ENCODE results near the gene KLHL8. TPM values are rescaled to one million over a fixed set of nuclear protein-coding genes. Genes with fewer than 3 reads are reported as not detected.

KLHL8 gene
- total RNA-seq, 2 donors from 2014 or later = 4.3 to 11.2 TPM

DNA sequence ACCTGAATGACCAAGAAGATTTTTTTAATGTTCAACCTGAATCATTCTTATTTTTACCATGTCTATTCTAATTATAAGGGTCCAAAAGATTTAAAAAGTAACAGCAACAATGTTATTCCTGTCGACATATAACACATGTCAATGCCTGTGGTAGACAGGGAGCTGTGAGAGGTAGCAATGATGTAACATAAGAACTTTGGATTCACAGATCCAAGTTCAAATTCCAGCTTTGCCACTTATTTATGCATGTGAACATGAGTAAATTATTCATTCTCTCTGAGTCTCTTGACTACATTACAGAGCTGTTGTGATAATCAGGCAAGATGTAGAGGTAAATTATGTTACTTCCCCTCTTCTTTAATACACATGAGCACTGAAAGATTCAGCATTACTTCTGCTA, 54.5 kb downstream of the KLHL8 start:
- H3K9me3 Mint-ChIP-seq = no peaks in the 10 kb centered on the region

DNA sequence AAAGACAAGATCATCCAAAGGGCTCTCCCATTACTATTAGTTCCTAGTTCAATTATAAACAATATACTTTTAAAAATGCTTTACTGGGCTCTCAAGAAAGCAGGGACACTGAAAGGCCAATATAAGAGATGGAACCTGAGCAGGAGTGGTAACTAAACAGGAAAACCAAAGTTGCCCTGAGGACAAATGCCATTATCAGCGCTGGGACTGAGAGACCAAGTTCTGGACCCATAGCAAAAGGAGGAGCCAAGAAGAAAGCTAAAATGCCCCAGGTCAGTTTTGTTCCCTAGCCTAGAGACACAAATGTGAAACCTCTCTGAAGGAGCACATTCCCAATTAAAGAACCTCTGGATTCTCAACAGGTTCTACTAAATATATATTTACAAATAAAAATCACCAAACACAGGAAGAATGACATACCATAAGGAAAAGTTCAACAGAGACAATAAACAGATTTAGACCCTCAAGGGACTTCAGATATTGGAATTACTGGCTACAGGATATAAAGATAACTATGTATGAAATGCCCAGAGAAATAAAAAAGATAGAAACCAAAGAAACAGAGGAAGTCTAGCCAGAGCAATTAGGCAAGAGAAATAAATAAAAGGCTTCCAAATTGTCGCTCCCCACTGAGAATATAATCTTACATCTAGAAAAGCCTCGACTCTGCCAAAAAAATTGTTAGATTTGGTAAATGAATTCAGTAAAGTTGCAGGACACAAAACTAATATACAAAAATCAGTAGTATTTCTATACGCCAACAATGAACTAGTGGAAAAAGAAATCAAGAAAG, 67.1 kb downstream of the KLHL8 start:
- Histone ChIP-seq H3K27ac (ENCODE audit: low read depth, low read length) (no peak overlapping the region), H3K36me3 (ENCODE audit: control insufficient read depth, insufficient read depth, low read length) (no peaks in the 10 kb centered on the region), H3K27me3 (ENCODE audit: control insufficient read depth, insufficient read depth, low read length, poor library complexity, severe bottlenecking) (no peaks in the 10 kb centered on the region), H3K4me3 (ENCODE audit: low read length) (no peak overlapping the region), H3K9me3 (ENCODE audit: control insufficient read depth, low read length) (no peaks in the 10 kb centered on the region), H3K9ac (ENCODE audit: extremely low read depth, low read length, poor library complexity, severe bottlenecking) (no peak overlapping the region), H3K4me1 (ENCODE audit: control insufficient read depth, insufficient read depth, low read length) (no peaks in the 10 kb centered on the region)
- 67 to 87% methylated on average over 1 to 3 of the region's 4 CpGs for WGBS, 2 experiments (ENCODE audit: insufficient coverage in 1 of 2, insufficient read length in 1 of 2)
- H3K4me3 Mint-ChIP-seq = no peak overlapping the region
- H3K27ac Mint-ChIP-seq = no peak overlapping the region
- H3K4me1 Mint-ChIP-seq = no peaks in the 10 kb centered on the region
- H3K9me3 Mint-ChIP-seq = no peaks in the 10 kb centered on the region
- no peaks in the 10 kb centered on the region for H3K36me3 Mint-ChIP-seq (ENCODE audit: low read depth)
- TF ChIP-seq, protein P1, sequence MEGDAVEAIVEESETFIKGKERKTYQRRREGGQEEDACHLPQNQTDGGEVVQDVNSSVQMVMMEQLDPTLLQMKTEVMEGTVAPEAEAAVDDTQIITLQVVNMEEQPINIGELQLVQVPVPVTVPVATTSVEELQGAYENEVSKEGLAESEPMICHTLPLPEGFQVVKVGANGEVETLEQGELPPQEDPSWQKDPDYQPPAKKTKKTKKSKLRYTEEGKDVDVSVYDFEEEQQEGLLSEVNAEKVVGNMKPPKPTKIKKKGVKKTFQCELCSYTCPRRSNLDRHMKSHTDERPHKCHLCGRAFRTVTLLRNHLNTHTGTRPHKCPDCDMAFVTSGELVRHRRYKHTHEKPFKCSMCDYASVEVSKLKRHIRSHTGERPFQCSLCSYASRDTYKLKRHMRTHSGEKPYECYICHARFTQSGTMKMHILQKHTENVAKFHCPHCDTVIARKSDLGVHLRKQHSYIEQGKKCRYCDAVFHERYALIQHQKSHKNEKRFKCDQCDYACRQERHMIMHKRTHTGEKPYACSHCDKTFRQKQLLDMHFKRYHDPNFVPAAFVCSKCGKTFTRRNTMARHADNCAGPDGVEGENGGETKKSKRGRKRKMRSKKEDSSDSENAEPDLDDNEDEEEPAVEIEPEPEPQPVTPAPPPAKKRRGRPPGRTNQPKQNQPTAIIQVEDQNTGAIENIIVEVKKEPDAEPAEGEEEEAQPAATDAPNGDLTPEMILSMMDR (conservative IDR thresholded peaks at IDR 0.05) = no peak
- peaks cover 2% of the 10 kb centered on the region for H3K27me3 Mint-ChIP-seq (ENCODE audit: insufficient read depth)
- no peak for DNase-seq

More for the DNA sequence above, 54.5 kb downstream of the KLHL8 start:
- no peaks in the 10 kb centered on the region for H3K4me1 ChIP-seq (ENCODE audit: control insufficient read depth, insufficient read depth, low read length)
- H3K36me3 ChIP-seq (ENCODE audit: control insufficient read depth, insufficient read depth, low read length) = no peaks in the 10 kb centered on the region
- no peaks in the 10 kb centered on the region for H3K27me3 ChIP-seq (ENCODE audit: control insufficient read depth, insufficient read depth, low read length, poor library complexity, severe bottlenecking)
- H3K36me3 Mint-ChIP-seq (ENCODE audit: low read depth) = no peaks in the 10 kb centered on the region
- no peaks in the 10 kb centered on the region for H3K27me3 Mint-ChIP-seq (ENCODE audit: insufficient read depth)
- H3K4me3 ChIP-seq (ENCODE audit: low read length) = no peak overlapping the region
- no peaks in the 10 kb centered on the region for H3K9me3 ChIP-seq (ENCODE audit: control insufficient read depth, low read length)
- no peak overlapping the region for H3K27ac ChIP-seq (ENCODE audit: low read depth, low read length)
- no peaks in the 10 kb centered on the region for H3K4me1 Mint-ChIP-seq
- H3K4me3 Mint-ChIP-seq = no peak overlapping the region
- no peak overlapping the region for H3K9ac ChIP-seq (ENCODE audit: extremely low read depth, low read length, poor library complexity, severe bottlenecking)
- H3K27ac Mint-ChIP-seq = no peak overlapping the region
- TF ChIP-seq, protein P1 (conservative IDR thresholded peaks at IDR 0.05) = no peak
- WGBS, 2 experiments (ENCODE audit: insufficient coverage in 1 of 2, insufficient read length in 1 of 2) = 80 to 89% methylated on average over 1 of the region's 1 CpG
- no peak for DNase-seq

DNA sequence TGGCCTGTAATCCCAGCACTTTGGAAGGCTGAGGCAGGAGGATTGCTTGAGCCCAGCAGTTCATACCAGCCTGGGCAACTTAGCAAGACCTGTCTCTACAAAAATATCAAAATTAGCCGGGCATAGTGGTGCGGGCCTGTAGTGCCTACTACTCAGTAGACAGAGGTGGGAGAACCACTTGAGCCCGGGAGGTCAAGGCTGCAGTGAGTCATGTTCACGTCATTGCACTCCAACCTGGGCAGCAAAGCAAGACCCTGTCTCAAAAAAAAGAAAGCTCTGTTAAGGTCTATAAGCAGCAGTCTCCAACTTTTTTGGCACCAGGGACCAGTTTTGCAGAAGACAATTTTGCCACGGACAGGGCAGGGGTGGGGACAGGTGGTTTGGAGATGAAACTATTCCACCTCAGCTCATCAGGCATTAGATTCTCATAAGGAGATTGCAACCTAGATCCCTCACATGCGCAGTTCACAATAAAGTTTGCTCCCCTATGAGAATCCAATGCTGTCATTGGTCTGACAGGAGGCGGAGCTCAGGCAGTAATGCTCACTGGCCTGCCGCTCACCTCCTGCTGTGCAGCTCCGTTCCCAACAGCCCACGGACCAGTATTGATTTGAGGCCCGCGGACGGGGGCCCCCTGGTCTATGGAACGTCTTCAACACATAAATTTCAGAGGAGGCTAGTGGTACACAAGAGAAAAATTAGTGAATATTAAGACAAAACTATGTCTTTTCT, 67.9 kb downstream of the KLHL8 start:
- WGBS, 2 experiments (ENCODE audit: insufficient coverage in 1 of 2, insufficient read length in 1 of 2) = 82 to 83% methylated on average over 12 to 14 of the region's 14 CpGs
- Histone ChIP-seq H3K4me1 (ENCODE audit: control insufficient read depth, insufficient read depth, low read length) (no peaks in the 10 kb centered on the region), H3K4me3 (ENCODE audit: low read length) (no peak overlapping the region), H3K36me3 (ENCODE audit: control insufficient read depth, insufficient read depth, low read length) (no peaks in the 10 kb centered on the region), H3K9me3 (ENCODE audit: control insufficient read depth, low read length) (no peaks in the 10 kb centered on the region), H3K27ac (ENCODE audit: low read depth, low read length) (no peak overlapping the region), H3K27me3 (ENCODE audit: control insufficient read depth, insufficient read depth, low read length, poor library complexity, severe bottlenecking) (no peaks in the 10 kb centered on the region), H3K9ac (ENCODE audit: extremely low read depth, low read length, poor library complexity, severe bottlenecking) (no peak overlapping the region)
- no peak overlapping the region for H3K27ac Mint-ChIP-seq
- no peaks in the 10 kb centered on the region for H3K9me3 Mint-ChIP-seq
- H3K4me1 Mint-ChIP-seq = no peaks in the 10 kb centered on the region
- no peak overlapping the region for H3K4me3 Mint-ChIP-seq
- no peaks in the 10 kb centered on the region for H3K36me3 Mint-ChIP-seq (ENCODE audit: low read depth)
- TF ChIP-seq, protein P1 (conservative IDR thresholded peaks at IDR 0.05) = no peak
- DNase-seq = peak; percentile 65
- peaks cover 2% of the 10 kb centered on the region for H3K27me3 Mint-ChIP-seq (ENCODE audit: insufficient read depth)
